CD4-positive, alpha-beta T cell treated with Interferon gamma for 1 hour (primary cell): ENCODE results near the gene IL1R2.

Experiments used
- DNase-seq: peaks from one replicate; pipeline ENCODE4 v3.0.0-alpha.2; 2020

Gene IL1R2

DNA sequence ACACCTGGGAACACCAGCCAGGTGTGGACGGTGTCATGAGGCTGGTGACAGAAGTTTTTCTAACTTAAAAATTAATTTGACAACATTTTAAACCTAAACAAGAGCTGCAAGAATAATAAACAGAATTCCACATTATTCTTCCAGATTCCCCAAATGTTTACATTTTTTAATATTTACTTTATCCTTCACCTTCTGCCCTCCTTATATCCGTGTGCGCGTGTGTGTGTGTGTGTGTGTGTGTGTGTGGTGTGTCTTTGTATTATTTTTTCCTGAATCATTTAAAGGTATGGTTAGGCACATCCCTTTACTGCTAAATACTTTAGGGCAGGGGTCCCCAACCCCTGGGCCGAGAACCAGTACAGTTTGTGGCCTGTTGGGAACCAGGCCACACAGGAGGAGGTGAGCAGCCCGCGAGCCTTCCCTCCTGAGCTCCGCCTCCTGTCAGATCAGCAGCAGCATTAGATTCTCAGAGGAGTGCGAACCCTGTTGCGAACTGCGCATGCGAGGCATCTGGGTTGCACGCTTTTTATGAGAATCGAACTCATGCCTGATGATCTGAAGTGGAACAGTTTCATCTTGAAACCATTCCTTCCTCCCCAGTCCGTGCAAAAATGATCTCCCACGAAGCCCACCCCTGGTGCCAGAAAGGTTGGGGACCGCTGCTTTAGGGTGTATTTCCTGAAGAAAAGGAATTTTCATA lies 16.4 kb upstream of the IL1R2 start:
- no peak for DNase-seq

DNA sequence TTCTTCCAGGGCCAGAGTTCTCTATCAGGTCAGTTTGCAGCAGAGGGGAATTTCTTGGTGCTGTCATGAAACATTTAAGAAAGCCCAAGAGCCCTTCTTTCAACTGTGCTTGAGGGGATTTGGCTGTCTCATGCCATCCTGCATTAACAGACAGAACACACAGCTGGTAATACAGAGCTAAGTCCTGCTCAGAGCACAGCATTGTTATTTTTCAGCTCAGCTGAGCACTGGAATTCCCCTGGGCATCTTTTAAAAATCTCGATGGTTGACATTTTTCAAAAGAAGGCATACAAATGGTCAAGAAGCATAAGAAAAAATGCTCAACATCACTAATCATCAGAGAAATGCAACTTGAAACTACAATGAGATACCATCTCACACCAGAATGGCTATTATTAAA lies 14.9 kb upstream of the IL1R2 start:
- DNase-seq, result no peak

DNA sequence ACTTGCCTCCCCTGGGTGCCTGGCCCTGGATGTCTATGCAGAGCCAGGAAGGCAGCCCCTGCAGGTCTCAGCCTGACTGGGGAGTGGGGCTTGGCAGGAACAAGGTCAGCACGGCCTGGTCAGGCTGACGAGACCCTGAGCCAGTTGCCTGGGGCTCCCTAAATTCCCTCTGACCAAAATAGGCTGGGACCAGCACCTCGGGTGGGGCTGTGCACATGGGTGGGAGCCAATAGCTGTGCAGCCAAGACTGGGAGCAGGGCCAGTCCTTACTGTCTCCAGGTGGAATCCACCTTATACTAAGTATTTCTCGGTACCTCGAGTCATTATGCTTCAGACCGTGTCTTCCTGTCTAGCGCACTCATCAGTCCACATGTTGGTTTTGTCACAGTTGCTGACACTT lies 11.4 kb upstream of the IL1R2 start:
- no peak for DNase-seq

DNA sequence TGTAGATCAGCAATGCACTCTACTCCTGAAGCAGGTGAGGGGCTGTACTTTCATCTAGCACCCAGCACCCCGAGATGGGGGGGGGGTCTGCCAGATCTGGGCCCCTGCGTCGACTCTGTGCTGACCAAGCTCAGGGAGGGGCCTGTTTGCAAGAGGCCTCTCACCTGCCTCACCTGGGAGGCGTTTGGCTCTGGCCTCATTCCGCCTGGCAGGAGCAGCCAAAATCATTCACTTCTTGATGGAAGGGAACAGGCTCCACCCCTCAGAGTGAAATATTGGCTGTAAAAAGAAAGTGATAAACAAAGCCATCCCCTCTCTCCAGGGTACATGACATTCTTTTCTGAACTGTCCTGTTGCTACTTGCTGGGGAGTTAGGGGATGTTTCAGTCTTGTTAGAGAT lies 10.7 kb upstream of the IL1R2 start:
- DNase-seq, result no peak

DNA sequence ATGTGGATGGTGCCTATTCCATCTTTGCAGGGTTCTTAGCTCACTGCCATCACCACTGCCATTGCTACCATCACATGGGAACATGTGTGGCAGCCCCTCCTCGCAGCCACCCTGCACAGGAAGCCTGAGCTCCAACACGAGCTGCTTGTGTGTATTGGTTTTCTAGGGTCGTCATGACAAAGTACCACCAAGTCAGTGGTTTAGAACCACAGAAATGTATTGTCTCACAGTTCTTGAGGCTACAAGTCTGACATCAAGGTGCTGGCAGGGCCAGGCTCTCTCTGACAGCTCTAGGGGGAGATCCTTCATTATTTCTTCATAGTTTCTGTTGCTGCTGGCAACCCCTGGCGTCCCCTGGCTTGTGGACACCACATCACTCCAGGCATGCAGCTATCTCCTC lies 10.3 kb upstream of the IL1R2 start:
- DNase-seq, result peak; percentile 5

DNA sequence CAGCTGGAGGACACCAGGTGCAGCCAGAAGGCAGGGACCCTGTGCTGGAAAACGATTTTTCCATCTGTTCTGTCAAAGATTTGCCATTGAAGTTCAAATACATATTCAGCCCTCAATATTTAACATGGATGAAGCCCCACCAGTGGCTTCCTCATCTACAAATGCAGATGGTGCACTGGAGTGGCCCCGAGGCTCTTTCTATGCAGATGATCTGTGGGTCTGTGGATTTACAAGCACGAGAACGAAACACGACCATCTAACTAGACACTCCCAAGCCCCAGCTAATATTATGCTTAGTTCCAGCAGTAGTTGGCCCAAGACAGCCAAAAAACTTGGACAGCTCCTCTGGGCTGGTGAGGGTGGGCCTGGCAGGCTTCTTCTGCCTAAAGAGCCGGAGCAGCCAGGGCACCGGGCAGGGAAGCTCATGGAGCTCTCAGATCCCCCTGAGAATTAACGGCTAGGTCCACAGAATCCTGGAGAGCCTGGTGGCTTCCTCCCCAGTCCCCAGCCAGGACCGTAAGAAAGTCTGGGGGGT lies 9.2 kb upstream of the IL1R2 start:
- no peak for DNase-seq

DNA sequence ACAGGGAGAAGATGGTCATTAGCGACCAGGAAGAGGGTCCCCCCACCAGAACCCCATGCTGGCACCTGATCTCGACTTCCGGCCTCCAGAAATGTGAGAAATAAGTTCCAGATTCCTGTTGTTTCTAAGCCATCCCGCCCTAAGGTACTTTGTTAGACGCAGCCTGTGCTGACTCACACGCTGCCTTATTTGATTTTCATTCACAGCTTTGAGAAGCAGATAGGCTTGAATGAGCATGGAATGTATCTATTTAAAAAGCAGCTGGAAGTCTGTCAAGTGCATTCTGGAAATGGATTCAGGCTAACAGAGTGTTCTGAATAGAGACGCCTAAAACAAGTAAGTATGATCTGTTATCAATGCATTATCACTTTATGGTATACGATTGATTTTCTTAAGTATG lies 8.3 kb upstream of the IL1R2 start:
- no peak for DNase-seq

DNA sequence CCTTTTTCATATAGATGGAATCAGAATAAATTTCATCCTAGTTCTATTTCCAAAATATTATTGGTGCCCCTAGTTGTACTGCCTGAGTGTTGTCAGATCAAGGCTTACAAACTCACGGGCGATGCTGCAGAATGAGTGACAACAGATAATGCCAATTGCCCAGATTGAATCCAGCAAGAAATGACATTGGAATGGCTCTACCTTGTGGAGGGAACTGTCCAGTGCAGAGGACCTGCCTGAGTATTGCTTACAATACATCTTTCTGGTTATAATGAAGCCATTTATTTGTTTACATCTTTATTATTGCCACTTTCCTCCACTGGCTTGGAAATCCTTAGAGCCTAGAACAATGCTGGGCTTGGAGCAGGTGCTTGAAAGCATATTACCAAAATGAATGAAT lies 7.8 kb upstream of the IL1R2 start:
- DNase-seq, result no peak

DNA sequence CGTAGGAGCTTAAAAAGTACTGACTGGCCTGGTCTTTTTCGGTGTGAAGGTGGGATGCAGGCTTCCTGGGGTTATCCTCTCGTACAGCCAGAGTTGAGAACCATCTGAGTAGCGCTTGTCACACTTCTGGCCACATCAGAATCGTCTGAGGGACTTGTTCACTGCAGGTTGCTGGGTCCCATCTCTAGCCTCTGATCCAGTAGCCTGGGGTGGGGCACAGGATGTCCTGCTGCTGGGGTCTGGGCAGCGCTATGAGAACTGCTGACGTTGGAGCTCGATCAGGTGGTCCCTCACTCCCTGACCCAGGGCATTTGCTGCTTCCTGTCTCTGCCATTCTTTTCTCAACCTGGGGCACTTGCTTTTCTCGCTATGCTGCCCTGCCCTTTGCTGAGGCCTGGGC lies 7.1 kb upstream of the IL1R2 start:
- DNase-seq, result no peak

DNA sequence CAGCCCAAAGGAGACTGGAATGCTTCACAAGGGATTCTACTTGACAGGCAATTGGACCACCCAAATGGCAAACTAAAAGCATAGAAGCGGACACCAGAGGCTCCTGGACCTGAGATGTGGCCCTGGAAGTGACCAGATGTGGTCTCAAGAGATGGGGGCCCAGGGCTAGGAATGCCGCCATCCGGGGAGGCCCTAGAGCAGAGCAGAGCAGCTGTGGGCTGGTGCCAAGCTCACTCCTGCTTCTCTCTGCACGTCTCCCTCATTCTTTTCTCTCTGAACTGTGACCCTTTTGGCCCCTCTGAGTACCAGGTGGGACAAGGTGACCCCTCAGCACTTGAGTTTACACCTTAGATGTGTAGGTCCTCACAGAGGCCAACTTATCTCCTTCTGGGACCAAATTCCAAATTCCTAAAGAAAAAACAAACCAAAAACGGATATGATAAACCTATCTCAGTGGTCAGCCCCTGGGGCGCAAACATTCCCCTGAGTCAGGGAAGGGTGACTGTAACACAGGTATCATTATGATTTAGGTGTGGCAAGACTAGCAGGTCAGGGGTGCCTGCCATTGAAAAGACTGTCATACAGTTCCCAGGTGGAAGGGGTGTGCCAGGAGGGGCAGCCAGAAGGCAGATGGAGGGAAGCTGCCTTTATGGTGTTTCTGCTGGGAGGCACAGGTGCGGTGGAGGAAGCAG lies 6.5 kb upstream of the IL1R2 start:
- no peak for DNase-seq

DNA sequence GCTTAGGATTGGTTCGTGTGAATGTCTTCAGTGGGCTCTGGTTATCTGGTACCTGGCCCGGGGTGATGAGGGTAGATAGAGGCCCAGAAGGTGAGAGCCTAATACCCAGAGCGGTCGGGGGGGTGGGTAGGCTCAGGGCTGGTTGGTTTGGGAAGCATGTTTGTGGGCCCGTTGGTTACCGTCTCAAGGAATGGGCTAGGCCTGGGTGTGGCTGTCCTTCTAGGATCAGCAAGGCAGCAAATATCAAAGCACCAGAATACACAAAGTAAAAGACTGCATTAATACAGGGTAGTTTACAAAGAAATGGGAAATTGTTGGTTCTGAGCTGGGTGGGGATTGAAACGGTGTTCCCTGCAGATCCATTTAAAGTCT lies 6.0 kb upstream of the IL1R2 start:
- no peak for DNase-seq

DNA sequence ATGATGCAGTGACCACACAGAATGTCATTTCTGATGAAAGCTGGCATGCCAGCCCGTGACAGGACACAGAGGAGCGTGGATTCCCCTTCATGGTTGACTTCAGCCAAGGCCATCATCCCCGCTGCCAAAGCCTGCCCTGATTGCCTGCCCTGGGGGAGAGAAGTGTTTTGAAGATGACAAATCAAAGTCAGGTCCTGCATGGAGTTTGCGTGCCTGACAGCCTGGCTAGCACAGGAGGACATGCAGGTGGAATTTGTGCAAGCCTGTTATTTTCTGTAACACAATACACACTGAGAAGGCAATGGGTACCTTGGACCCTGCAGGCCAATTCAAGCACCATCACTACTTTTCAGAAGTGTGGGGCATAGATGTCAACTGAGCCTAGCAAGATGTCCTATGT lies 5.4 kb upstream of the IL1R2 start:
- no peak for DNase-seq

DNA sequence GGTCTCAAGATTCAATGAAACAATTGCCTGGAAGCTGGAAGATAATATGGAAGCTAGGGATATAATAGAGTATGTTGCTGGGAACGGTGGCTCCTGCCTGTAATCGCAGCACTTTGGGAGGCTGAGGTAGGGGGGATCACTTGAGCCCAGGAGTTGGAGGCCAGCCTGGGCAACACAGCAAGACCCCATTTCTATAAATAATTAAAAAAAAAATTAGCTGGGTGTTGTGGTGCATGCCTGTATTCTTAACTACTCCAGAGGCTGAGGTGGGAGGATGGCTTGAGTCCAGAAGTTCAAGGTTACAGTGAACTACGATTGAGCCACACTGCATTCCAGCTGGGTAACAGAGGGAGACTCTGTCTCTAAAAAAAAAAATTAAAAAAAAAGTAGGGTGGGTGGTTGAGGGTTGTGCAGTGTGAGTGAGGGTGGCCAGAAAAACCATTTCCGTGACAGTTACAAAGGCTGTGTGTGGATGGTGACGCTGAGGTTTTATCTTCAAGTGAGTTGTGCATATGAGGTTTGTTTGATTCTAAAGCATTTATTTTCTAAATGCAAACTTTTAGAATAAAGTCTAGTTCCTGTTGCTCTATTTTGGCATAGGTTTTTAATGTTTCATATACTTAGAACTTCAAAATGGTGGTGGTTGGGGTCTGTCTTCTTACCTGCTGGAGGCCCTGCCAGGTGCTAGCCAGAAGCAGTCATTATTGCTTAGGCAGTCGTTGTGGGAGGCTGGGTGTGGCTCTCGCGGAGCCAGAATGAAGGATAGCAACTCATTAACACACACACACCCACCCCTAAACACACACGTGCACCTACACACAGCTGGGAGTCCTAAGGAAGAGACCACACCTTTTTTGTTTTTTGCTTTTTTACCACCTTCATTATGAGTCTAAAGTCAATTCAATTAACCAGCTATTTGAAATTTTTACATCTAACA lies 4.7 kb upstream of the IL1R2 start:
- DNase-seq, result no peak

DNA sequence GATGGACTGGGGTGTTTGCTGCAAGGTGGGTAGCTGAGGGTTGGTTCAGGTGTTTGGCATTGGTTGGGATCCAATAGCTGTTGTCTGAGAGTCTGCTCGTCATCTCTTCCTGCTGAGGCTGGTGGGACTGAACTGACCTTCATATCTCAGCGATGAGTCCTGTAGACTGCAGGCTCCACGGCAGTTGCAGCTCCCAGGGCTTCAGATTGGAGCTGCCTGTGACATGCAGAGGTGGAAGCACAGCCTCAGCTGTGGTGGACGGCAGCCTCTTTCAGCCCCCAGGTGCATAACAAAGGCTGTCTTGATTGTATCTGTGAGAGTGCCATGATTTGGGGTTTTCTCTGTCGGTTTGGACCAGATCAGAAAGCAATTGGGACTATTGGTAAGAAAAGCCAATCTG lies 3.9 kb upstream of the IL1R2 start:
- no peak for DNase-seq

DNA sequence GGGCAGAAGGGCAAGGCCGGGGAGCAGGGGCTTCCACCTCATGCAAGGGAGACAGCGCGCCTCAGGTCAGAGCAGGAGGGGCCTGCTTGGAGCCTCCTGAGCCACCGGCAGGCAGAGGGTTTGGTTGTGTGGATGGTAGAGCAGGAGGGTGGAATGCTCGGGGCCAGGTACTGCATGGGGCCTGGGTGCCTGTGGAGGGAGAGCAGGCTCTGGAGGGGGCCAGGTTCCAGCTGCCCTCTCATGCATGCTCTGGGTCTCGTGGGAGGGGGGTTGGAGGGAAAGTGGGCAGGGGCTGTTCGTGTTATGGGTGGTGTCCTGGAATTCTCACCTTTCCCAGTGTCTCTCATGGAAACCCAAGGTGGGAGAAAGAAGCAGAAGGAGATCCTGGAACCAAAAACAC lies 3.2 kb upstream of the IL1R2 start:
- no peak for DNase-seq

DNA sequence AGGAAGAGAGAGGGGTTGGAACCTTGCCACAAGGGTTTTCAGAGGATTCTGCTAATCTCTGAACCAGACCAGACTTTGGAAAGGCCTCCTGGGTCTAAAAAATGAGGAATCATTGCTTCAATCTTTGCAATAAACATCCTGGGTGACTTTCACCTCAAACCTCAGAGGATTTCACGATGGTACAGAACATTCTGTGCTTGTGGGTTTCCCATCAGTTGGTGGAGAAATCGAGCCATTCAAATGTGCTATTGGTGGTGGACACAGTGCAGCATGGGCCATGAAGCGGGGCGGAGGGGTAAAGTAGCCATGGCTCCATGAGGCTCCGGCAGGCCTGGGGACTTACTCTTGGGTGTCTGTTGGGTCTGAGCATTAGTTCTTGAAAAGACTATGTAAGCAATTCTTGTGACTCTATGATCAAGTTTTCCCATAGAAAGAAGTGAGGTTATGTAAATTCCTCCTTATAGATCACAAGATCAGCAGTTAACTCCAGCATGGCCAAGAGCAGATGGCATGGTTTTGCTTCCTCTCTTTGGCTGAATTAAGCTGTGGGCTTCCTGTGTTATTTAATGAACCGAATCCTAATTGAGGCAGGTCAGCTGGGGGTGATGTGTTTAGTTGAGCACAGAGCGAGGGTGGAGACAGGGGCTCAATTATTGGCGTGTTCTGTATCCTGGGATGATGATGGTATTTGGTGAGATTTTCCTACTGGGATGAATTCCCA lies 1.9 kb upstream of the IL1R2 start:
- DNase-seq, result no peak

DNA sequence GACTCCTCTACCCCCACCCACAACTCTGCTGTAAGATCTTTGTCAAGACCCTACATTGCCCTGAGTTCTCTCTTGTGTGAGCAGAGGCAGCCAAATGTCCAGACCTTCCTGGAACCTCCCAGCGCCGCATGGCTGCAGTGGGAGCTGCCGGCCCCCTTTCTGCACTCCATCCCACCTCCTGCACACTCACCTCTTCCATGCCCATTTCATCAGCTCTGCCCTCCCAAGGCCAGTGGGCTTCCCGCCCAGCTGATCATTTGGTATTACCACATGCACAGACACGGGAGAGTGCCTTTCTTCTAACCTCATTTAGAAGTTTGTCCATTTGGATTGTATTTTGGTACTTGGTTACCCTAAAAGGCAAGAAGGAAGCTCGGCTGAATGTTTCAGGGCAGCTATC lies 2.0 kb downstream of the IL1R2 start:
- no peak for DNase-seq

DNA sequence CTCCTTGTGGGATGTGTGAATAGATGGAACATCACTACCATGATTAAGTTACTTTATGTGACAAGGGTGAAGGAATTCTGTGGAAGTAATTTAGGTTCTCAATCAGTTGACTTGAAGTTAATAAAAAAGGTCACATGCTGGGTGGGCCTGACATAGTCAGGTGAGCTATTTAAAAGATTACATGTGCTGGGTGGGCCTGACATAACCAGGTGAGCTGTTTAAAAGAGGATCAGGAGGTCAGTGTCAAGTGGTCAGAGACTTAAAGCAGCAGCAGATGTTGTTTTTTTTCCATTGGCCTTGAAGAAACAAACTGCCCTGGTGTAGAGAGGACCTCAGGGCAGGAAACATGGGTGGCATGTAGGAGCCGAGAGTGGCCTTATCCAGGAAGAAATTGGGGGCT lies 3.3 kb downstream of the IL1R2 start:
- no peak for DNase-seq

DNA sequence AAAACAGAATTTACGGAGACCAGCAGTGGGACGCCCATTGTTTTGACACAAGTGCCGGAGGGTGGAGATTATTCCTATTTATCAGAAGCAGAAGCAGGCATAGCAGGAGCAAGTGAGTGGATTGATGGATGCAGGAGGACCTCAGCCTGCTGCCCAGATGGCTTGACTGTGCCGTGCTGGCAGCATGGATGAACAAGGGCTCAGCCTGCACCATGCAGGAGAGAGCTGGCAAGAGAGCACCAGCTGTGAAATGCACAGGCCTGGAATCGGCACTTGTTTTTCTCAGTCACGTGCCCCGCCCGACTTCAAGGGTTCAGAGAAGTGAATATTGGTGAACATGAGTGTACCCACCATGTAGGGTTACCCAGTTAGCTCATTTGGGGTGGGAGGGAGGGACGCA lies 4.0 kb downstream of the IL1R2 start:
- no peak for DNase-seq

DNA sequence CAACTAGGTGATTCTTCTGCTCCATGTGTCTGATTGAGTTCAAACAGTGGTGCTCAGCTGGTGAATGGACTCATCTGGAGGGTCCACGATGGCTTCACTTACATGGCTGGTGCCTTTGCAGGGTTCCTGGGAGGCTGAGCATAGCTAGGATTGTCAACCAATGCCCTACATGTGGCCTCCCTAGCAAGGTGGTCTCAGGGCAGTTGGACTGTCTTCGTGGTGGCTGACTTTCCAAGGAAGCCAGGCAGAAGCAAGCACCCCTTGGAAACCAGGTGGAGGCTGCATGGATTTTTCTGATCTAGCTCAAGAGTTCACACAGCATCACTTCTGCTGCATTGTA lies 6.8 kb downstream of the IL1R2 start:
- no peak for DNase-seq

DNA sequence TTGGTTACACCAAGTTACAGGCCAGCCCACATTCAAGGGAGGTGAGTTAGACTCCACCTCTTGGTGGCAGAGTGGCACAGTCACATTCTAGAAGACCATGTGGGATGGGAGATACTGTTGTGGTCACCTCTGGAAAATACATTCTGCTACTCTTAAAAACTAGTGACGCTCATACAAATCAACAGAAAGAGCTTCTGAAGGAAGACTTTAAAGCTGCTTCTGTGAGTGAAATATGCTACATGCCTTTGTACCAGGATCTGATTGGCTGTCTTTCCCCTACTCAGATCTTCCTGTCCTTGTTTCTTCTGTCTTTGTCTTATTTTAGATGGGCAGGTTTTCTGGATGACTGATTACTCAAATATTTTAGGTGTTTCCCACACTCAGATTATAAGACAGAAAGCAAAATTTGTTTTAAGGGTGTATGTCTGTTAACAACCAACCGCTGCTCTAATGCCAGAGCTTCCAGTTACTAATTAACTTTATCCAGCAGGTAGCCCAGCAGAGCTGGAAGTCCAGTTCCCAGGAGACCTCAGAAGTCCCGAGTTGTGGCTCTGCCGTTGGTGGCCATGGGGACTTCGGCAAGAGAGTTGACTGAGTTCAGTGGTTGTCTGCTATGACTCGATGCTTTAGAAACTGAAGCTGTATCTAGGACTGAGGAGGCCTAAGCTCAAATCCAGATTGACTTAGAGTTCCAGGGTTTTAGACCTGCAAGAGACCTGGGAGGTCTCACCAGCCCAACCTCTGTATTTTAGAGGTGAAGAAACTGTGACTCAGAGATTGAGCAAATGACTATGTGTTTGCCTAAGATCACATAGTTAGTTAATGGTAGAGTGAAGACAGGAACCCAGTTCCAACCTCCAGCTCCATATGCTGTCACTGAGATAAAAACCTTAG lies 7.4 kb downstream of the IL1R2 start:
- no peak for DNase-seq

DNA sequence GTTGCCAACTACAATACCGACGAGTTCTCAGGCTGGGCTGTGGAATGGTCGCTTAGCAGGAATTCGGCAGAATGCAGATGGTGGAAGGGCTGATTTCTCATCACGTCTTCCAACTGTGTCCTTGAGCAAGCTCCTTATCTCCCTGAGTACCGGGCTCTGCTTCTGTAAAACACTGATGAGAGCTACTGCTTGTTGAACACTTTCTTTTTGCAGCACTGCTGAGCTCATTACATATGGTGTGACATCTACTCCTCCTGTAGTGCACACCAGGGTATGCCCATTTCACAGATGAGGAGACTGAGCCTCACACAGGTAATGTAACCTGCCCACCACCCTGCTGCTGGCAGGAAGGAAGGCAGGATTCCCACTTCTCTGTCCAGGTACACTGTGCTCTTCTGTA lies 8.3 kb downstream of the IL1R2 start:
- DNase-seq, result no peak
